ENCODE results near the gene PURA.

GRCh38 chr5:140142856-140143255, 28.9 kb downstream of the PURA start:
- TF ChIP-seq CTCF (IDR thresholded peaks at IDR 0.05) = no peak
- TF ChIP-seq POLR2A (IDR thresholded peaks at IDR 0.05) = no peak

Measured in upper lobe of left lung (tissue), 4 donors.